ENCODE data around the gene PTPRC.

Gene PTPRC

DNA sequence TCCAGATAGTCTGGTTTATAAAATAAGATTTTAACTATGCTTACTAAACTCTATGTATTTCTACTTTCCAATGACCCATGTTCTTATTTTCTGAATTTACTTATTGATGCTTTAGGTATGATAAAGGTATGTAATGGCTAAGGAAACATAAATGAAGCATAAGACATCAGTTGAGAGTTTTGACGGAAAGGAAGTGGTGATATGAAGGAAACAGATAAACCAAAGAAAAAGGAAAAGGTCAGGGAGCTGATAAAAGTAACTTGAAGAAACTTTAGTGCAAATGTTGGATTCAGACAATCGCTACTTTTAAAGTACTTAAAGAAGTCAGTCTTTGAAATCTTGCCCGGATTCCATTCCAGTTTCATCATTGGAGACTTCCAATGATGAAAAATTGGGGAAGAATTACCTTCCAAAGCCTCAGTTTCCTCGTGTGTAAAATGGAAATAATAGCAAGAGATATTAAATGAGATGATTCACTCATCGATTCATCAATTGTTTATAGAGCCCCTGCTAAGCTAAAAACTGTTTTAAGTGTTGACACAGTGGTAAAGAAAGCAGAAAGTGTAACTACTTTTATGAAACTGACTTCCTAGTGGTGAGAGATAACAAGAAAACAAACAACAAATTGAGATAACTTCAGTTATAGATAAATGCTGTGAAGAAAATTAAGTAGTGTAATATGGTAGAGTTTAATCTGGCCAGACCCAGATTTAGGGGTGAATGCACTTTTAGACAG lies 10.6 kb downstream of the PTPRC start:
- DNase-seq = no peak

- no peak for DNase-seq
These were observed 11.1 kb downstream of the PTPRC start for GRCh38 chr1:198649968-198650338.

GRCh38 chr1:198650506-198650905 lies 11.7 kb downstream of the PTPRC start:
- DNase-seq = no peak

- no peak for DNase-seq
These were observed 13.0 kb downstream of the PTPRC start for GRCh38 chr1:198651650-198652400.

DNA sequence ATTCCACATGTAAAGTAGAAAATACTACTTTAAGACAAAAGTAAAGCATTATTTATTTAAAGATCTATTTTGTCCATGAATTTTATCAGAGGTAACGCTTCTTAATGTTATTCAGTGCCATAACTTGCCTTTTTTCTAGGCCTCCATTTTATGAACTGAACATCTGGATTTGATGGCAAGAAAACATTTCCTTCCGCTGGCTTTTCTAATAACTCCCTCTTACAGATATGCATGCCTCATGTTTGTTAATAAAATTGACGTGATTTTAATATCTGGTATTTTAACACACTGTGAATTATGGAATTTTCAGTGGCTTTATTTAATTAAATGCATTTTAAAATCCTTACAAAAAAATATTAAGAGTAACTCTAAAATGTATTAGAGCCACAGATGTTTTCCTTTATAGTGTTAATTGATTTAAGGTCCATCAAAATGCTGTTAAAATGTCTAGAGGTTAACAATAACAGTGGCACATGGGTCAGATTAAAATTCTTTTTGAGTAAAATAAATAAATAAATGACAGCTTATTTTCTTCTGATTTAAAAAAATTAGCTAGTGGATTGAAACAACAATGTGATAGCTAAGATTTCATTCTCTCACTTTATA lies 15.1 kb downstream of the PTPRC start:
- no peak for DNase-seq

- DNase-seq = no peak
These were observed 16.8 kb downstream of the PTPRC start for GRCh38 chr1:198655459-198656121.

DNA sequence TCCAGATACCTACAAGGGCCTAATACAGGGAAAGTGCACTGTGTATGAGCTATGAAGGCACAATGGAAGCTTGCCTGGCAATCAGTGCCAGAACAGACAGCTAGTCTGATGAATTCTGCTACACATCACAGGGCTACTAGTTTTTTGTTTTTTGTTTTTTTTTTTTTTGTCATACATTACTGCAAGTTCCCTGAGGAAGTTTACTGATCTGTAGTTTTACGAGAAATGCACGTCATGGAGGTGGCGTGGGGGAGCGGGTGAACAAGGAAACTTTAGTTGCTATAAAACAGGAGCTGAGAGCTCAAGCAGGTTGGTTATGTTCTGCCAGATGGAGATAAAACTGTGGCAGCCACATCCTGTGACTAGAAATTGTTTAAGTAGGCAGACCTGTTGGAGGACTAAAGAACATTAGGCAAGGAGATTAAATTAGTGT lies 17.7 kb downstream of the PTPRC start:
- peak; percentile 70 for DNase-seq

DNA sequence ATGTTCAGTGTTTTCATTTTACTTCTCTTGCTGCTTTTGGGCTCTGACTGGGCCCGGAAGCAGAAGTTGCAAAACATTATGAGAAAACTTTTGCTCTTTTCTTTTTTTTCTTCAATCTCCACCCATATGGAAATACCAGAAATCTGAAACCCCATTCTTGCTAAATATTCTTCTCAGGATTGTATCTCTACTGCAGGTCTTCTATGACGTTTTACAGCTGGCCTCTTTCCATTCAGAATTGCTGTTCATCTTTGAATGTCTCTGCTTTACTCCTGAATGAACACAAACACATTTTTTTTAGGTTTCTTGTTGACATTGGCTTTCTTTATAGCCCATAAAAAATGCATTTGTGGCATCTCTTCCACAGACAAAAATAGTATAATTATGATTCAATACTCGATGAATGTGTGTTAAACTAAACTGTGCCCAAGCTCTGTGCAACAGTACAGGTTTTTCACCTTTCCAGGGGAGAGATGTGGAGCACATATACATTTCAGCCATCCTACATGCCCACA lies 18.8 kb downstream of the PTPRC start:
- no peak for DNase-seq

DNA sequence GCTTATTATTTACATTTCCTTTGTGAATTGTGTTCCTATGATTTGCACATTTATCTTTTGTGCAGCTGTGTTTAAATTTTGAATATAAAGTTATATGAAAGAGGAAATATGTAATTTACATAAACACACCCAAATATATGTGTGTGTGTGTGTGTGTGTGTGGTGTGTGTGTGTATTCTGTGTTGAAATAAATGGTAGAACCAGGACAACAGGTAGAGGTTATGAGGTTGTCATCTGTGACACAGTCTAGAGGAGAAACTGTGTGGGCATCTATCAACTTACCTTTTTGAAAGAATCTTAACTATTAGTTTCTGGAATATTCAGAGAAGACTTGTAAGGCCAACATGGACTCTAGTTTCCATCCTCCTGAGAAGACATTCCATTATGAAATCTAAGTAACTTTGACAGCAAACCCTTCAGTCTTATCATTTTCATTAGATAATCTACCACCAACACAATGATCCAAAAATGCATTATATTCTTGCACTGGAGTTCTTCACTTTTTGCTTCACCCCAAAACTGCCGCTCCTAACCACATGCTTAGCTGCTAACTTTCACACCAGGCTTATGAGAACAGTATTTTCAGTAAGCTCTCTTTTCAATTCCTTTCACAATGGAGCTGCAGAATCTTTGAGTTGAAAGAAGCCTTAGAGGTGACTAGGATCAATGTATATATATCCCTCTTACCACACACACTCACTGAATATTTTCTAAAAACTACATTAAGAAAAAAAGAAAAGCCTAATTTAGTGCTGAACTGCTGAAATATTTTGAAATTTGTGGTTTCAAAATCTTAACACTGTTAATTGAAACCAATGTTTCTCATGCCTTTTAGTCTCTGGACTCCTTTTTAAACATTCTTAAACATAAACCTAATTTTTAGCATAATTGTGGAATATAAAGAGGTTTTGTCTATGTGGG lies 21.8 kb downstream of the PTPRC start:
- DNase-seq = no peak

DNA sequence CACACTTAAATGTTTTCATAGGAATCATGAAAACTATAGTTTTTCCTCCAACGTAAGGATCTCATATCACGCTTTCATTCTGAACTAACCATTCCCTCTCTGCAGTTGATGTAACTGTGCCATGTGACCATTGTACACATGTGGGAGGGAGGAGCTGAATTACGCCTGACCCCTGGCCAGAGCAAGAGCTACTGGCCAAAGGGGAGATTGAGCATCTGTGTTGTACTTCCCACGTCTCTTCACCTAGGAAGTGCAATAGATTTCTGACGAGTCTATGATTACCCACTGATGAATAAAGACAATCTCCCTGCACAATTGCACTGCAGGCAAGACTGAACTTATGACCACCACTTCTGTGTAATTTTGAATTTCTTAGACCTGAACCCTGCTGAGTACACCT lies 24.0 kb downstream of the PTPRC start:
- no peak for DNase-seq

GRCh38 chr1:198664068-198664788 lies 25.4 kb downstream of the PTPRC start:
- DNase-seq = no peak

- DNase-seq = no peak
These were observed 28.3 kb downstream of the PTPRC start for GRCh38 chr1:198667186-198667585.

GRCh38 chr1:198667807-198668206 lies 29.0 kb downstream of the PTPRC start:
- DNase-seq = no peak

DNA sequence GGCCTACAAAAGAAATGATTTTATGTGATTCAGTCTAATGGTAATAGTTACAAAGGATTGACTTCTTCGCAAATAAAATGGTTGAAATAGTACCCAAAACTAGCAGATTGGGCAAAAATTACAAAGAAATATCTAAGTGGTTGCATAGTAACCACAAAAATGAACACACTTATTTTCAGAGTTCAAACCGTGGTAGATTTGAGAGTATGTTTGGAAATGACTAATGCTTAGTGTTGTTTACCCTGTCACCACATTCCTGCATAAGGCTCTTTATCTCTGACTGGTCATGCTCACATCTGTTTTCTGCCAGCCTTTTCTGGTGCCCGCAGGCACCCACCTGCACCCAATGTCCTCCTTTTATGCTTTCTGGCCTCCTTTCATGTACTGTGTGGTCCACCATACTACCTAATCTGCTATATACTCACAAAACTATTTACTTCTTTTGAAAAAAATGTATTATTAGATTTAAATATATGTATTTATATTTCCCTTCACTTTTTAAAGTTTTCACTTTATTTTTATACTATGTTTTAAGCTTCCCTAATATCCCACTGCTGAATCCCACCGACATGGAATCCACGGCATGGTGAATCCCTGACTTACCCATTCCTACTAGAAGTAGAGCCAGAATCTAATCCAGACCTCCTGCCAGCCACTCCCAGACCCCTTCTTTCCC lies 30.3 kb downstream of the PTPRC start:
- peak; percentile 20 for DNase-seq

DNA sequence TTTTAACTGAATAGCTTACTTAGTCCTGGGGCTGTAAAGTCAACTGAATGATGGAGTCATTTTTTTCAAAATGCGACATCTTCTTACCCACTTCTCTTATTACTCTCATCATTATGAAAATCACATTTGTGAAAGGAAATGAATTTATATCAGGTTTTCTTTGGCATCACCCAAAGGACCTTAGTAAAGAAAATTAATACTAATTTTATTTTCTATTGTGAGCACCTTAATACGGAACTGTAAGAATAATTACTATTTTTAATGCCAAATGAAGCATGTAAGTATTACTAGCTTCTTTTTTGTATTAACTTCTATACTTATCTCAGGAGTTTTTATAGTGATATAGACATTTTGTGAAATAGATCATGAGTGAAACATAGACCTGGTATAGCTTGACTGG lies 30.9 kb downstream of the PTPRC start:
- no peak for DNase-seq

GRCh38 chr1:198671136-198671535 lies 32.3 kb downstream of the PTPRC start:
- DNase-seq = no peak

DNA sequence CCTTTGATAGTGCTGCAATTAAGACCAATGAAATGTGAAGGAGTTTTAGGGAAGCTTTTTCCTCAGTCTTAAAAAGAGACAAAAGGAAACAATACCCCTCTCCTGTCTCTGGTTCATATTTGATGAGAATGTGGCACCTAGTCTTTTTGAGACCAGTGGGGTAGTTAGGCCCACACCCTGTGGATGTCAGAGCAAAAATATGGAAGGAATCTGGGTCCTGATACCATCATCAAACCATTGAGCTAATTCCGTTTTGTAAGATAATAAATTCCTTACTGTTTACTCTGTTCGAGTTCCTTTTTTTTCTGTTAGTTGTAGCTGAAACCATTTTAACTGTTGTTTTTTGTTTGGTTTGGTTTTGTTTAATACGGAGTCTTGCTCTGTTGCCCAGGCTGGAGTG lies 33.3 kb downstream of the PTPRC start:
- DNase-seq = no peak

GRCh38 chr1:198674009-198674408 lies 35.2 kb downstream of the PTPRC start:
- no peak for DNase-seq

- no peak for DNase-seq
These were observed 37.4 kb downstream of the PTPRC start for GRCh38 chr1:198676253-198676652.

GRCh38 chr1:198677027-198677426 lies 38.2 kb downstream of the PTPRC start:
- no peak for DNase-seq

GRCh38 chr1:198677871-198678270 lies 39.0 kb downstream of the PTPRC start:
- DNase-seq = no peak
